ENCODE data around the gene LAMB4. TPM values are rescaled to one million over a fixed set of nuclear protein-coding genes. Genes with fewer than 3 reads are reported as not detected.

The LAMB4 gene
- total and polyA plus RNA-seq, 2 of the 4 experiments (the other 2 are of a cell fraction), result 0.12 to 0.18 TPM

GRCh38 chr7:108009873-108010272 lies 120.3 kb downstream of the LAMB4 start:
- DNase-seq, result no peak
- Histone ChIP-seq H3K9me1 (ENCODE audit: insufficient read depth, low read length) (peaks cover 9% of the 10 kb centered on the region; the same call in 1 of the 2 replicates), H2BK20ac (ENCODE audit: low read depth, low read length) (no peak overlapping the region), H4K20me1 (ENCODE audit: insufficient read depth, low read length) (no peaks in the 10 kb centered on the region; the same call in 1 of the 2 replicates), H3K4me3 (ENCODE audit: insufficient read depth, low read depth, low read length) (no peak overlapping the region), H3K18ac (ENCODE audit: low read depth, low read length) (no peak overlapping the region), H3K27ac (ENCODE audit: insufficient read depth, low read length) (no peak overlapping the region), H2AK5ac (ENCODE audit: low read depth, low read length) (no peak overlapping the region), H3K79me1 (ENCODE audit: low read depth in 1 of 2, low read length in 2 of 2) (no peaks in the 10 kb centered on the region), H3K9ac (ENCODE audit: low read depth, low read length) (no peak overlapping the region), H4K8ac (ENCODE audit: low read depth in 2 of 2, low read length in 2 of 2) (no peak overlapping the region), H3K14ac (replicated peaks; ENCODE audit: low read depth, low read length) (no peak overlapping the region), H2BK120ac (ENCODE audit: low read depth, low read length) (no peak overlapping the region), H3K9me3 (ENCODE audit: control insufficient read depth, insufficient read depth, low read length) (no peaks in the 10 kb centered on the region), H2BK15ac (ENCODE audit: low read depth, low read length) (no peak overlapping the region), H3K56ac (ENCODE audit: extremely low read depth, insufficient read depth, low read length) (no peak overlapping the region), H3K36me3 (ENCODE audit: control insufficient read depth, insufficient read depth, low read length) (no peaks in the 10 kb centered on the region), H4K91ac (ENCODE audit: insufficient read depth, low read depth, low read length) (no peak overlapping the region), H3K27me3 (ENCODE audit: control insufficient read depth, insufficient read depth, low read length) (no peaks in the 10 kb centered on the region), H4K5ac (ENCODE audit: low read depth, low read length) (no peak overlapping the region), H3K4me2 (ENCODE audit: low read depth, low read length) (no peak overlapping the region), H2AFZ (replicated peaks; ENCODE audit: low read length, poor library complexity) (no peak overlapping the region), H3K4ac (ENCODE audit: low read depth, low read length) (no peak overlapping the region), H2AK9ac (replicated peaks; ENCODE audit: low read depth, low read length, poor library complexity) (no peak overlapping the region), H3K4me1 (ENCODE audit: control insufficient read depth, insufficient read depth, low read length) (peaks cover 9% of the 10 kb centered on the region), H2BK5ac (ENCODE audit: low read depth, low read length, poor library complexity, severe bottlenecking) (no peak overlapping the region), H3K23ac (ENCODE audit: low read depth, low read length) (no peak overlapping the region)
- dilution Hi-C loops (cut with HindIII; ENCODE audit: low sequenced_read_pairs, unreplicated experiment) (loop anchor here (25.0 kb wide), 1 partner anchor 127 kb away; the partner anchor contains the start of gene LAMB4), in situ Hi-C loops (cut with MboI; ENCODE audit: low sequenced_read_pairs) (no loop called here), intact Hi-C loops (cut with micrococcal nuclease) (loop anchor here (5.0 kb wide), 1 partner anchor 122 kb away; the partner anchor contains the start of gene LAMB4)
- ChIA-PET CTCF (interaction anchor here (0.6 kb wide), 1 partner anchor 136 kb away, joined by 3 read pairs; no protein-coding TSS in a partner anchor), POLR2A (ENCODE audit: unreplicated experiment) (interaction anchor here (0.6 kb wide), 2 partner anchors 14 to 15 kb away, joined by 3 to 4 read pairs; no protein-coding TSS in a partner anchor)
- 80% methylated on average over 1 of the region's 4 CpGs; no CpG with 5 or more reads in 1 of the 2 experiments for WGBS, 2 experiments (ENCODE audit: extremely low coverage in 2 of 2, insufficient read length in 1 of 2)
- no TSS peak for BruUV-seq (replicated peaks)
- TF ChIP-seq NFE2L2 (IDR thresholded peaks at IDR 0.05; ENCODE audit: low read depth, low read length), result no peak
- no peak for TF ChIP-seq BHLHE40 (IDR thresholded peaks at IDR 0.05; ENCODE audit: low read depth, low read length)
- ATAC-seq (ENCODE audit: low read depth), result no peak
